Stimulated activated naive B cell treated with anti-CD40 and anti-IgM and Interleukin-4, amounts not matched to agents 10 μg/mL and 1 μg/mL and 100 μg/mL, for 72 hours (primary cell): ENCODE results near the gene SLC25A20.
"Not testable (repeated sequence)": the region's sequence is repeated elsewhere in the genome, so short reads cannot be mapped to it uniquely, and the experiment has no call there.

Source experiments
- ATAC-seq, 2 donors: fragments of 150-1000 bp; cut with Tn5 transposase; replicated peaks; 2 replicates each; pipeline ENCODE4 v1.10.0; 2021; ENCODE audit warnings: moderate library complexity in 1 of 2
- DNase-seq: peaks from one replicate; pipeline ENCODE4 v3.0.0; 2021
- H3K27ac Mint-ChIP-seq: one replicate; pipeline ENCODE4 v1.8.0; 2022; ENCODE audit warnings: mild to moderate bottlenecking, mixed read lengths
- H3K27me3 Mint-ChIP-seq, 2 donors: one replicate each; pipeline ENCODE4 v1.8.0; 2022; ENCODE audit warnings: mixed read lengths in 2 of 2
- H3K36me3 Mint-ChIP-seq, 2 donors: one replicate each; pipeline ENCODE4 v1.8.0; 2022; ENCODE audit warnings: mixed read lengths in 2 of 2, mild to moderate bottlenecking in 1 of 2
- H3K4me1 Mint-ChIP-seq, 2 donors: one replicate each; pipeline ENCODE4 v1.8.0; 2022; ENCODE audit warnings: mixed read lengths in 2 of 2, mild to moderate bottlenecking in 1 of 2
- H3K4me3 Mint-ChIP-seq, 2 donors: one replicate each; pipeline ENCODE4 v1.8.0; 2022; ENCODE audit warnings: mild to moderate bottlenecking in 2 of 2, mixed read lengths in 2 of 2, moderate library complexity in 1 of 2
- H3K9me3 Mint-ChIP-seq, 2 donors: one replicate each; pipeline ENCODE4 v1.8.0; 2022; ENCODE audit warnings: mixed read lengths in 2 of 2, mild to moderate bottlenecking in 1 of 2

SLC25A20 gene

DNA sequence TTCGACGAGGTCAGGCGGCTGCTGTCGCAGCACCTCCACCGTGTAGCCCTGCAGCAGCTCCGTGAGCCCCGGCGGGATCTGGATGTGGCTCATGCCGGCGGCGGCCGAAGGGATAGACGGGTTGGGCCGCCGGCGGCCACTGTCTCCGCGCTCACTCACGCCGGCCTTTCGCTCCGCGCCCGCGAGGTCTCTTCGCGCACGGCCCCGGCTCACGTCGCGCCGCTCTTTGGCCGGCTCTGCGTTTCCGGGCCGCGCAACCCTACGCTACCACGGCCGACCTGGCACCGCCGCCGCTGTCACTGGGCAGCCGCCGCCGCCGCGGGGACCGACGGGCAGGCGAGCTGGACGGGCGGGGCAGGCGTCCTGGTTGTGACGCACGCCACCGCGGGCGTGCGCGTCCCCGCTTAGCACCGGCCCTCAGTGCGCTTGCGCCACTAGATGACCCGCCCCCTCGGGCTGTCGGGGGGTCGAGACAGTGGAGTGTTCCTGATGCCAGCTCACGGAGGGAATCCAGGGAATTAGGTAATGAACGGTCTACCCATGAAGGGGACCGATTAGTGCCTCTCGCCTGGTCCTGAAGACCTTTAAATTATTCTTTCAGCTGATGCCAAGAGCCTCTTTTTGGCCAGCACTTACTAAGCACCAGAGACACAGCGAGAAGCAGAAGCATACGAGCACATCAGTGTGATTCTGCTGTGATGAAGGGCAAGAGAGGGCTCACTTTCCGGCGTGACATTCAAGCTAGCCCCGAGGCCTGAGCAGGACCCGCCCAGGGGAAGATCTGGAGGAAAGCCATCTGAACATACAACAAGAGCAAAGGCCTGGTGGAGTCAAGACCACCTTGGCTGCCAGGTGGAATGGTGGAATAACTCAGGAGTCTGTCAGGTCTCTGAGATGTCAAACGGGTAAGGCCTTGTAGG is 50.9 kb downstream of the SLC25A20 start, which contains the start of gene PRKAR2A:
TSS of gene PRKAR2A (minus strand) at position 371 of the 920 bp plus-strand sequence. CDS start at position 93, 278 bp downstream.
- no peaks in the 10 kb centered on the region for H3K27me3 Mint-ChIP-seq
- H3K36me3 Mint-ChIP-seq = peaks cover 2 to 5% of the 10 kb centered on the region in 2 donors
- peak within 1 kb of the TSS; percentile 97 for H3K27ac Mint-ChIP-seq
- no peaks in the 10 kb centered on the region for H3K9me3 Mint-ChIP-seq
- DNase-seq (peak; percentile 86), ATAC-seq (peak; percentile 92 to 95)
- peaks cover 7 to 25% of the 10 kb centered on the region in 2 donors for H3K4me1 Mint-ChIP-seq
- H3K4me3 Mint-ChIP-seq = peak within 1 kb of the TSS; percentile 90 to 98

DNA sequence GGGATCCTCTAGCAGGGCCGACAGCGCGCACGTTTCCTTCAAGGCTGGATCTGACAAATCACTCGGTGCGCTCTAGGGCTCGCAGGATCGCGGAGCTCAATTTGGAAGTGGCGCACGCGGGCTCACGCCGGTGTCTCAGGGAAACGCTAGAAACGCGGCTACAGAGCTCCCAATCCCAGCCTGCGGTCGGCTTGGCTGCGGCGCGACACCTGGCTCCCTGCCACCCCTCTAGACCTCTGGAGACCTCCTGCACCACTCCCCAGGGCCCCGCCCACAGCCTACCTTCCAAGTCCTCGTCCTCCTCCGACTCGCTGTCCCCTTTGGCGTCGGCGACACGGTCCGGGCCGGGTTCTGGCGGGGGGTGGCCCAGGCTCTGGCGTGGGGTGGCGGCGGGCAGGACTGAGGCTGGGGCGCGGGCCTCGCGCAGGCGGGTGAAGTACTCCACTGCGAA is 51.6 kb downstream of the SLC25A20 start:
- DNase-seq (peak; percentile 38), ATAC-seq (peak; percentile 48 to 61)
- peaks cover 2 to 5% of the 10 kb centered on the region in 2 donors for H3K36me3 Mint-ChIP-seq
- H3K4me1 Mint-ChIP-seq = peaks cover 7 to 22% of the 10 kb centered on the region in 2 donors
- peak overlapping the region; percentile 90 to 98 for H3K4me3 Mint-ChIP-seq
- no peaks in the 10 kb centered on the region for H3K9me3 Mint-ChIP-seq
- no peaks in the 10 kb centered on the region for H3K27me3 Mint-ChIP-seq
- H3K27ac Mint-ChIP-seq = peak overlapping the region; percentile 96

DNA sequence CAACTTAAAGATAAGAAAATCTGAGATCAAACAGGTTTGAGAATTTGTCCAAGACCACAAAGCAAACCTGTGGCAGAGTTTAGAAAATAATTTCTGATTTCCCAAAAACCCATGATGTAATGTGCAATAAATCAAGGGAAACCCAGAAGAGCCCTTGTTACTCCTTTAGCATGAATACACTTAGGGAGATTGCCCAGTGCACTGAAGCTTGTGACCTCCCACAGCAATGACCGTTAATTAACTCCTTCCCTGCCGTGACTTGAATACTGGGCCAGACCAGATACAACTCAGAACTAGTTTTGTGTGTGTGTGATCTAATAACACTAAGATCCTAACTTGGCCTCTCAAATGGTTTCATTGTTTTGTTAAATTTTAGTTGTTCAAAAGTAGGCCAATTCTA is 53.5 kb downstream of the SLC25A20 start:
- DNase-seq = no peak
- peaks cover 2 to 5% of the 10 kb centered on the region in 2 donors for H3K36me3 Mint-ChIP-seq
- no peak overlapping the region for H3K27ac Mint-ChIP-seq
- no peaks in the 10 kb centered on the region for H3K27me3 Mint-ChIP-seq
- no peak for ATAC-seq
- H3K9me3 Mint-ChIP-seq = no peaks in the 10 kb centered on the region
- peaks cover 7 to 20% of the 10 kb centered on the region in 2 donors for H3K4me1 Mint-ChIP-seq
- H3K4me3 Mint-ChIP-seq = peak overlapping the region; percentile 8 to 13

DNA sequence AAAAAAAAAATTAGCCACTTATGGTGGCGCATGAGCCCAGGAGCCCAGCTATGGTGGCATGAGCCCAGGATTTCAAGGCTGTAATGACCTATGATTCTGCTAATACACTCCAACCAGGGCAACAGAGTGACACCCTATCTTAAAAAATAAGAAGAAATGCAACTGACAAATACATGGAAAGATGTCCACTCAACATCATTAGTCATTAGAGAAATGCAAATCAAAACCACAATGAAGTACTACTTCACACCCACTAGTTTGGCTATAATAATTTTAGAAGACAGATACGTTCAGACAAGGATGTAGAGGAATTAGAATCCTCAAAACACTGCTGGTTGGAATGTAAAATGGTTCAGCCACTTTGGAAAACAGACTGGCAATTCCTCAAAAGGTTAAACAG is 61.5 kb downstream of the SLC25A20 start:
- Mint-ChIP-seq H3K4me1 (peaks cover 12 to 28% of the 10 kb centered on the region in 2 donors), H3K4me3 (no peak overlapping the region), H3K9me3 (no peaks in the 10 kb centered on the region), H3K27ac (no peak overlapping the region), H3K27me3 (no peaks in the 10 kb centered on the region), H3K36me3 (peaks cover 12 to 18% of the 10 kb centered on the region in 2 donors)
- ATAC-seq = peak in 1 of 2 donors; percentile 43
- no peak for DNase-seq

DNA sequence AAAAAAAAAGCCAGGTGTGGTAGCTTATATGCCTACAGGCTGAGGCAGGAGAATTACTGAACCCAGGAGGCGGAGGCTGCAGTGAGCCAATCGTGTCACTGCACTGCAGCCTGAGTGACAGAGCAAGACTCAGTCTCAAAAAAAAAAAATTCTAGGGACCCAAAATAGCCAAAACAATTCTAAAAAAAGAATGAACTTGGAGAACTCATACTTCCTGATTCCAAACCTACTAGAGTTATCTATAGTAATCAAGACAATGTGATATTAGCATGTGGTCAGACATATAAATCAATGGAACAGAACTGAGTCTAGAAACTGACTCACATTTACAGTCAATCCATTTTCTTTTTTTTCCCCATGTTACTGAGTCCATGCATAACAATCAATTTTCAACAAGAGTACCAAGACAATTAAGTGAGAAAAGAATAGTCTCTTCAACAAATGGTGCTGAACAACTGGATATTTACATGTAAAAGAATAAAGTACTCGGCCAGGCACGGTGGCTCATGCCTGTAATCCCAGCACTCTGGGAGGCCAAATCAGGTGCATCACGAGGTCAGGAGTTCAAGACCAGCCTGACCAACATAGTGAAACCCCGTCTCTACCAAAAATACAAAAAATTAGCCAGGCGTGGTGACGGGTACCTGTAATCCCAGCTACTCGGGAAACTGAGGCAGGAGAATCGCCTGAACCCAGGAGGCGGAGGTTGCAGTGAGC is 62.9 kb downstream of the SLC25A20 start:
- Mint-ChIP-seq H3K36me3 (peaks cover 12 to 18% of the 10 kb centered on the region in 2 donors), H3K4me1 (peaks cover 12 to 28% of the 10 kb centered on the region in 2 donors), H3K9me3 (no peaks in the 10 kb centered on the region), H3K27me3 (no peaks in the 10 kb centered on the region), H3K4me3 (no peak overlapping the region), H3K27ac (no peak overlapping the region)
- ATAC-seq (no peak), DNase-seq (no peak)

DNA sequence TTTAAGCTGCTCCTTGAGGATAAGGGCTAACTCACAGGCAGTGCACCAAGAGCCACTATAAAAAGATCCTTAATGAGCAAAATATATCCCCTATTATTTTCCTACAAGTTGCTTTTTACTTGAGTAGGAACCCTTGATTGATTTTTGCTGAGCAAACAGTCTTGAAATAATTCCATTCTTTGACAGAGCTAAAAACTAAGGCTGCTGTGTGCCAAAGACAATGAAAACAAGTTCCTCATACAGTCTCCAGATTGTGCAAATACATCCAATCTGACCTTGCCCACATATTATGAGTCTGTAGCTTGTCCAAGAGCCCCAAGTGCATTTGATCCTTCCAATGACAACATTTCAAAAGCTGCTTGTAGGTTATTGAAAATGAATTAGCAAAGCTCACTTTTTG is 66.0 kb downstream of the SLC25A20 start:
- Mint-ChIP-seq H3K27me3 (no peaks in the 10 kb centered on the region), H3K4me1 (peaks cover 7 to 13% of the 10 kb centered on the region in 2 donors)
- ATAC-seq = no peak

DNA sequence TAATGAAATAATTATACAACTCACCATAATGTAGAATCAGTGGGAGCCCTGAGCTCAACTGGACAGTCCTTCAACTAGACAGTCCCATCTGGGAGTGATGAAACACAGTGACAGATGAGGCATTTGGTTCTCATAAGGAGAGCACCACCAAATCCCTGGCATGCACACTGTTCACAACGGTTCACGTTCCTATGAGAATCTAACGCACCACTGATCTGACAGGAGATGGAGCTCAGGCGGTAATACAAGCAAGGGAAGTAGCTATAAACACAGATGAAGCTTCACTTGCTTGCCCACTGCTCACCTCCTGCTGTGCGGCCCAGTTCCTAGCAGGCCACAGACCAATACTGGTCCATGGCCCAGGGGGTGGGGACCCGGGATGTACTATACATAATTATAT is 68.0 kb downstream of the SLC25A20 start:
- no peak overlapping the region for H3K27ac Mint-ChIP-seq
- DNase-seq (no peak), ATAC-seq (no peak)
- H3K27me3 Mint-ChIP-seq = no peaks in the 10 kb centered on the region
- H3K4me1 Mint-ChIP-seq = peaks cover 9 to 13% of the 10 kb centered on the region in 2 donors
- no peak overlapping the region for H3K4me3 Mint-ChIP-seq
- H3K9me3 Mint-ChIP-seq = no peaks in the 10 kb centered on the region
- peaks cover 5 to 9% of the 10 kb centered on the region in 2 donors for H3K36me3 Mint-ChIP-seq

More for the DNA sequence above, 66.0 kb downstream of the SLC25A20 start:
- H3K4me3 Mint-ChIP-seq = no peak overlapping the region
- no peak overlapping the region for H3K27ac Mint-ChIP-seq
- peaks cover 7 to 12% of the 10 kb centered on the region in 2 donors for H3K36me3 Mint-ChIP-seq
- no peak for DNase-seq
- H3K9me3 Mint-ChIP-seq = no peaks in the 10 kb centered on the region

DNA sequence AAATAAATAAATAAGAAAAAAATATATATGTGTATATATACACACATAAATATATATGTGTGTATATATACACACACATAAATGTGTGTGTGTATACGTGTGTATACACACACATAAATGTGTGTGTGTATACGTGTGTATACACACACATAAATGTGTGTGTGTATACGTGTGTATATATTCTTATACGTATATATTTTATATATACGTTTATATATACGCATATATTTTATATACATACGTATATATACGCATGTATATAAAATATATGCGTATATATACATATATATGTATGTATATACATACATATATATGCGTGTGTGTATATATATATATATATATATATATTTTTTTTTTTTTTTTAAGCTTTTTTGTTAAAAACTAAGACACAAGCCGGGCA is 69.2 kb downstream of the SLC25A20 start:
- H3K9me3 Mint-ChIP-seq, DNase-seq, H3K27ac Mint-ChIP-seq, ATAC-seq, H3K27me3 Mint-ChIP-seq, H3K36me3 Mint-ChIP-seq, H3K4me3 Mint-ChIP-seq: not testable (repeated sequence)
- H3K4me1 Mint-ChIP-seq = peaks cover 9 to 11% of the 10 kb centered on the region in 2 donors

DNA sequence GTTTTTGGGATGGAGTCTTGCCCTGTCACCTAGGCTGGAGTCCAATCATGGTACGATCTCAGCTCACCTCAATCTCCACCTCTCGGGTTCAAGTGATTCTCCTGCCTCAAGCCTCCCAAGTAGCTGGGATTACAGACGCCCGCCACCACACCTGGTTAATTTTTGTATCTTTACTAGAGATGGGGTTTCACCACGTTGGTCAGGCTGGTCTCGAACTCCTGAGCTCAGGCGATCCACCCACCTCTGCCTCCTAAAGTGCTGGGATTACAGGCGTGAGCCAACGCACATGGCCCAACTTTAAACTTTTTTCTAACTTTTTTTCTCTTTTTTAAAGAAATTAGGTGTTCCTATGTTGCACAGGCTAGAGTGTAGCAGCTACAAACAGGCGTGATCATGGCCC is 70.8 kb downstream of the SLC25A20 start:
- DNase-seq, H3K27me3 Mint-ChIP-seq, ATAC-seq, H3K9me3 Mint-ChIP-seq, H3K4me3 Mint-ChIP-seq, H3K27ac Mint-ChIP-seq: not testable (repeated sequence)
- Mint-ChIP-seq H3K4me1 (peaks cover 11 to 14% of the 10 kb centered on the region in 2 donors), H3K36me3 (peaks cover 6 to 15% of the 10 kb centered on the region in 2 donors)

DNA sequence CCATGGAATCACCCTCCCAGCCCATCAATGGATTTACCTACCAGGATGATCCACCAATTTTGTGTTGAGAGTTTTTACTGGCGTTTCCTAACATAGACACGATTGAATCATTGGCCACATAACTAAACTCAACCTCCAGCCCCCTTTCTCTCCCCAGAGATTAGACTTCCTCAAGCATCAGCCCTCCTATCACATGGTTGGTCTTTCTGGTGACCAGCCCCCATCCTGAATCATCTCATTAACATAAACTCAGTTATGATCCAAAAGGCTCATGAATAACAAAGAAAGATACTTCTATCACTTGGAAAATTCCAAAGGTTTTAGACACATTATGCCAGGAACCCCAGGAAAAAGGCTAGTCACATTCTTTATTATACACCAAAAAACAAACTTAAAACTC is 72.2 kb downstream of the SLC25A20 start:
- peak; percentile 75 to 87 for ATAC-seq
- peaks cover 6 to 15% of the 10 kb centered on the region in 2 donors for H3K36me3 Mint-ChIP-seq
- H3K27ac Mint-ChIP-seq = no peak overlapping the region
- H3K4me1 Mint-ChIP-seq = peaks cover 11 to 14% of the 10 kb centered on the region in 2 donors
- peaks cover 0 to 1% of the 10 kb centered on the region in 2 donors for H3K9me3 Mint-ChIP-seq
- no peaks in the 10 kb centered on the region for H3K27me3 Mint-ChIP-seq
- H3K4me3 Mint-ChIP-seq = no peak overlapping the region
- DNase-seq = no peak

DNA sequence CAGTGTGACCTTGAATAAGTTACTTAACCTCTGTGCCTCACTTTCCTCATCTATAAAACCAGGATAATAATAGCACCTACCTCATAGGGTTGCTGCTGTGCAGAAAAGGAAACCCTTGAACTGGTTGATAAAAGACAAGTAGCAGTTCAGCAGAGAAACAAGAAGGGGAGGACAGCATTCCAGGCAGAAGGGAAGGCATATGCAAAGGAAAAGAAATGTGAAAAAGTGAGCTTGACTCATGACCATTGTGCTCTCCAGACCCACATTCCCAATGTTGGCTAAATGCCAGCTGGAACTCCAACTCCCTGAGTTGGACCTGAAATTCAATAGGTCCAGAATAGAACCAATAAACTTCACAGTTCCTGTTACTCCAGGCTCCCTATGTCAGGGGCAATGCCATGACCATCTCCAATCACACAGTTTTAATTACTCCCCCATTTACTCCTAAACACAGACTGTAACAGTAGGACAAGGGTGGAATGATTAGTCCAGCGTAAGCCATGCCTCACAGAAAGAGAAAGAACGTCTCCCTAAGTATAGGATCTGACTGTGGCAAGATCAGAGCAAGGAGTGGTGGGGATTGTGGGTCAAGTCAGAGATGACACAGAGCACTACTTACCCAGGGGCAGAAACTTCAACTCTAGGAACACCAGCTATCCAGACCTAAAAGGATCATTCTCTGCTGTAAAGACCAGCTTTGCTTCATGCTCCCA is 77.9 kb downstream of the SLC25A20 start:
- H3K27me3 Mint-ChIP-seq = no peaks in the 10 kb centered on the region
- ATAC-seq (no peak), DNase-seq (no peak)
- H3K36me3 Mint-ChIP-seq = peaks cover 3 to 14% of the 10 kb centered on the region in 2 donors
- peaks cover 10 to 12% of the 10 kb centered on the region in 2 donors for H3K4me1 Mint-ChIP-seq
- peaks cover 0 to 1% of the 10 kb centered on the region in 2 donors for H3K9me3 Mint-ChIP-seq
- no peak overlapping the region for H3K27ac Mint-ChIP-seq
- no peak overlapping the region for H3K4me3 Mint-ChIP-seq

DNA sequence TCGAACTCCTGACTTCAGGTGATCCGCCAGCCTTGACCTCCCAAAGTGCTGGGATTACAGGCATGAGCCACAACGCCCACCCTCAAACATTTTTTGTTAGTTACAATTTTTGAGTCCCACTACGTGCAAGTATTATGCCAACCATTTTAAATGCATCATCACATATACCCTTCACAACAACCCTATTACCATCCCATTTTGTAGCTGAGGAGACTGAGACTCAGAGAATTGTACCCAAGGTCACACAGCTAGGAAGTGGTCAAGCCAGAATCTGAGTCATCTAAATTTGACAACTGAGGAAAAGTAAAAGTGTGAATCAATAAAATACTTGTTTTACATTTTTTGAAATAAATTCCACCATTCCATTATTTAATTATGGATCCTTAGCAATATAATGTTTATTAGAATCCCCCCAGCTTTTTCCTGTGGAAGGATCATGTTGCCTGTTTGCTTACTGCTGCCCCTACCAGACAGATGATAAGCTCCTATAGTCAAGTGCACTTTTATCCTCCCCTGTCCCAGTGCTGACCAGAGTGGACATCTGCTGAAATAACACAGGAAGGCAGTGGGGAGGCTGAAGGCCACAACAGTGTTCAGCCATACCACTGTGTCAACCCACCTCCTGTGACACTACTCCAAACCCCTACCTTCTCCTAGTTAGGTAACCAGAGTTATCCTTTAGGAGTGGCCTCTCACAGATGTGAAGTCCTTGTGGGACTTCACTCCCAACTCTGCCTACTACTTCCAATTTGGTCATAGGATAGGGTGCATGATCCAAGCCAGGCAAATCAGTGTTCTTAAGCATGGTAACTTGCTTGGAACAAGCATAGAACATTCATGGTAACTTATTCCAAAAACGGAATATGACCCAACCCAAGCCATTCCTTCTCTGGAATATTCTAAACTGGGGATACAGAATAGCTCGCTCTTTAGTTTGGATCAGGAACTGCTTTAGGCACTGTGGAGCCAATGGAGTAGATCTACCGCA is 79.2 kb downstream of the SLC25A20 start:
- no peak for ATAC-seq
- H3K27ac Mint-ChIP-seq = no peak overlapping the region

DNA sequence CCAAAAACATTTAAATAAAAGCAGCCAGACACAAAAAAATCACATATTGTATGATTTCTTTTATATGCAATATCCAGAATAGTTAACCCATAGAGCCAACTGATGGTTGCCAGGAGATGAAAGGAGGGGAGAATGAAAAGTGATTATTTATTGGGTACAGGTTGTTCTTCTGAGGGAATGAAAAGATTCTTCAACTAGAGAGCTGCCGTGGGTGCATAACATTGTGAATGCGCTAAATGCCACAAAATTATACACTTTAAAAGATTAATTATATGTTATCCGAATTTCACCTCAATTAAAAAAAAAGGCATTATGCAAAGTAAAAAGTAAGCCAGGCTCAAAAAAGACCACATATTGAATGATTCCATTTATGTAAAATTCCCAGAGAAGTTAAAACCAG is 87.2 kb downstream of the SLC25A20 start:
- Mint-ChIP-seq H3K27ac (no peak overlapping the region), H3K27me3 (no peaks in the 10 kb centered on the region), H3K9me3 (no peaks in the 10 kb centered on the region), H3K4me1 (peaks cover 15 to 18% of the 10 kb centered on the region in 2 donors), H3K36me3 (peaks cover 0 to 6% of the 10 kb centered on the region in 2 donors), H3K4me3 (no peak overlapping the region)
- DNase-seq (no peak), ATAC-seq (no peak)

More for the DNA sequence above, 79.2 kb downstream of the SLC25A20 start:
- H3K4me3 Mint-ChIP-seq = no peak overlapping the region
- DNase-seq = no peak
- peaks cover 3 to 14% of the 10 kb centered on the region in 2 donors for H3K36me3 Mint-ChIP-seq
- H3K9me3 Mint-ChIP-seq = peaks cover 0 to 1% of the 10 kb centered on the region in 2 donors
- no peaks in the 10 kb centered on the region for H3K27me3 Mint-ChIP-seq
- H3K4me1 Mint-ChIP-seq = peaks cover 10 to 13% of the 10 kb centered on the region in 2 donors
